DND-41 (cell line): Measurements from ENCODE around the gene CAMK4.

Experiments
- EZH2 ChIP-seq: IDR thresholded peaks from 3 replicates; pipeline ENCODE4 v1.6.1; 2012; ENCODE audit warnings: borderline replicate concordance, low read depth, mild to moderate bottlenecking, moderate library complexity, low read length, inconsistent platforms; ENCODE audit not compliant: severe bottlenecking
- TF ChIP-seq, protein P1 (sequence below): IDR thresholded peaks from 2 replicates; pipeline ENCODE4 v1.5.1; 2012; ENCODE audit warnings: borderline replicate concordance, low read length, moderate library complexity, mild to moderate bottlenecking; ENCODE audit not compliant: poor library complexity, severe bottlenecking; ENCODE audit errors: extremely low read depth

DNA sequence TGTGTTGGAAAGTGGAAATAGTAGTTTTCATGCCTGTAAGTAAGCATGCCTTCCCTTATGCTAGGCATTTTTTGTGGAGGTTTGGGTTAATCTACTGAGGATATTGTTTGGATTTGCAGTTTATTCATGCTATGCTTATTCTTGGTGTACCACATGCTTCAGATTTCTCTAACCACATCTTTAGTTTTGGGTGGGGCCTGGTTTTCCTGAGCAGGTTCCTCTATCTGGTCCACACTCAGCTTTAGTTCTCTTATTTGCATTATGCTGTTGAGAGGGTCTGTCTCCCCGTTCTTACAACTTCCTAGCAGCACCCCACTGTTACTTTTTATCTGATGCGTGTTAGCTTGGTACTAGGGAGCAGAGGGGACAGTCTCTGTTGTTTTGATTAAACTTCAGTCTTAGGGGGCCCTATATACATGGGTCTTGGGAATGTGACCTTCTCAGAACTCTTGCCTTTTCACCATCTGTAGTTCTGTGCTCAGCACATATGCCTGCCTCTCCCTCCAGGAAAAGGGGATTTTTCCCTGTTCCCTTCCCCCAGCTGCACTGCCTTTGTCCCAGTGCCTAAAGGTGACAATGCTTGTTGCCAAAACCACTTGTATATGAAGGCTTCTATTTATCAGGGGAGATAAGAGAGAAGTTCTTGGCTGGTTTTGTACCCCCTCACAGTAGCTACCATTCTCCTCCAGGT, 10.0 kb upstream of the CAMK4 start:
- TF ChIP-seq, protein P1, sequence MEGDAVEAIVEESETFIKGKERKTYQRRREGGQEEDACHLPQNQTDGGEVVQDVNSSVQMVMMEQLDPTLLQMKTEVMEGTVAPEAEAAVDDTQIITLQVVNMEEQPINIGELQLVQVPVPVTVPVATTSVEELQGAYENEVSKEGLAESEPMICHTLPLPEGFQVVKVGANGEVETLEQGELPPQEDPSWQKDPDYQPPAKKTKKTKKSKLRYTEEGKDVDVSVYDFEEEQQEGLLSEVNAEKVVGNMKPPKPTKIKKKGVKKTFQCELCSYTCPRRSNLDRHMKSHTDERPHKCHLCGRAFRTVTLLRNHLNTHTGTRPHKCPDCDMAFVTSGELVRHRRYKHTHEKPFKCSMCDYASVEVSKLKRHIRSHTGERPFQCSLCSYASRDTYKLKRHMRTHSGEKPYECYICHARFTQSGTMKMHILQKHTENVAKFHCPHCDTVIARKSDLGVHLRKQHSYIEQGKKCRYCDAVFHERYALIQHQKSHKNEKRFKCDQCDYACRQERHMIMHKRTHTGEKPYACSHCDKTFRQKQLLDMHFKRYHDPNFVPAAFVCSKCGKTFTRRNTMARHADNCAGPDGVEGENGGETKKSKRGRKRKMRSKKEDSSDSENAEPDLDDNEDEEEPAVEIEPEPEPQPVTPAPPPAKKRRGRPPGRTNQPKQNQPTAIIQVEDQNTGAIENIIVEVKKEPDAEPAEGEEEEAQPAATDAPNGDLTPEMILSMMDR = no peak
- no peak for TF ChIP-seq EZH2
